ENCODE data around the gene IDS.

The IDS gene

GRCh38 chrX:149453906-149454822, 50.9 kb downstream of the IDS start:
- no peak for DNase-seq

GRCh38 chrX:149453030-149453429, 52.1 kb downstream of the IDS start:
- no peak for DNase-seq

- DNase-seq: no peak
Observed at GRCh38 chrX:149433451-149433850, 71.7 kb downstream of the IDS start.

GRCh38 chrX:149433051-149433450, 72.1 kb downstream of the IDS start:
- DNase-seq: no peak
